ENCODE measurements around the gene KCTD10.

Gene KCTD10

GRCh38 chr12:109467978-109468676 lies 9.0 kb downstream of the KCTD10 start:
- no peak for DNase-seq

GRCh38 chr12:109466821-109467220 lies 10.3 kb downstream of the KCTD10 start:
- DNase-seq = no peak

- DNase-seq = no peak
Observed at GRCh38 chr12:109466305-109466704, 10.8 kb downstream of the KCTD10 start.

- DNase-seq = no peak
Observed at GRCh38 chr12:109464642-109465351, 12.3 kb downstream of the KCTD10 start.

GRCh38 chr12:109463756-109464155 lies 13.3 kb downstream of the KCTD10 start:
- DNase-seq = no peak

GRCh38 chr12:109462868-109463692 lies 14.0 kb downstream of the KCTD10 start:
- no peak for DNase-seq

- DNase-seq = no peak
Observed at GRCh38 chr12:109461846-109462756, 15.0 kb downstream of the KCTD10 start.

GRCh38 chr12:109461049-109461845 lies 15.9 kb downstream of the KCTD10 start:
- no peak for DNase-seq

- DNase-seq = no peak
Observed at GRCh38 chr12:109460538-109460937, 16.6 kb downstream of the KCTD10 start.

- DNase-seq = no peak
Observed at GRCh38 chr12:109459247-109459646, 17.9 kb downstream of the KCTD10 start.

GRCh38 chr12:109458771-109459208 lies 18.3 kb downstream of the KCTD10 start:
- no peak for DNase-seq

- DNase-seq = peak; percentile 37
Observed at GRCh38 chr12:109458086-109458485, 19.0 kb downstream of the KCTD10 start.

- DNase-seq = no peak
Observed at GRCh38 chr12:109455706-109456105, 21.4 kb downstream of the KCTD10 start.

- DNase-seq = no peak
Observed at GRCh38 chr12:109452489-109452888, 24.6 kb downstream of the KCTD10 start.

GRCh38 chr12:109451400-109451799 lies 25.7 kb downstream of the KCTD10 start:
- no peak for DNase-seq

- DNase-seq = no peak
Observed at GRCh38 chr12:109450980-109451379, 26.1 kb downstream of the KCTD10 start.

- no peak for DNase-seq
Observed at GRCh38 chr12:109449845-109450532, 27.1 kb downstream of the KCTD10 start.

- no peak for DNase-seq
Observed at GRCh38 chr12:109448707-109449390, 28.3 kb downstream of the KCTD10 start.

- no peak for DNase-seq
Observed at GRCh38 chr12:109448272-109448671, 28.8 kb downstream of the KCTD10 start.

GRCh38 chr12:109447482-109447881 lies 29.6 kb downstream of the KCTD10 start:
- no peak for DNase-seq

Measured in activated CD4-positive, alpha-beta T cell treated with anti-CD3 and anti-CD28 coated beads, Interleukin-2, amount 50 U/mL, for 16 hours (primary cell).